Stimulated activated CD8-positive, alpha-beta memory T cell treated with anti-CD3 and anti-CD28 coated beads, Interleukin-15, amount 100 ng/mL, for 24 hours (primary cell): ENCODE results near the gene MLX.
"Not testable (repeated sequence)": the region's sequence is repeated elsewhere in the genome, so short reads cannot be mapped to it uniquely, and the experiment has no call there.

ENCODE experiments used
- DNase-seq: peaks from one replicate; pipeline ENCODE4 v3.0.0-alpha.2; 2020; ENCODE audit warnings: low read depth

The MLX gene

DNA sequence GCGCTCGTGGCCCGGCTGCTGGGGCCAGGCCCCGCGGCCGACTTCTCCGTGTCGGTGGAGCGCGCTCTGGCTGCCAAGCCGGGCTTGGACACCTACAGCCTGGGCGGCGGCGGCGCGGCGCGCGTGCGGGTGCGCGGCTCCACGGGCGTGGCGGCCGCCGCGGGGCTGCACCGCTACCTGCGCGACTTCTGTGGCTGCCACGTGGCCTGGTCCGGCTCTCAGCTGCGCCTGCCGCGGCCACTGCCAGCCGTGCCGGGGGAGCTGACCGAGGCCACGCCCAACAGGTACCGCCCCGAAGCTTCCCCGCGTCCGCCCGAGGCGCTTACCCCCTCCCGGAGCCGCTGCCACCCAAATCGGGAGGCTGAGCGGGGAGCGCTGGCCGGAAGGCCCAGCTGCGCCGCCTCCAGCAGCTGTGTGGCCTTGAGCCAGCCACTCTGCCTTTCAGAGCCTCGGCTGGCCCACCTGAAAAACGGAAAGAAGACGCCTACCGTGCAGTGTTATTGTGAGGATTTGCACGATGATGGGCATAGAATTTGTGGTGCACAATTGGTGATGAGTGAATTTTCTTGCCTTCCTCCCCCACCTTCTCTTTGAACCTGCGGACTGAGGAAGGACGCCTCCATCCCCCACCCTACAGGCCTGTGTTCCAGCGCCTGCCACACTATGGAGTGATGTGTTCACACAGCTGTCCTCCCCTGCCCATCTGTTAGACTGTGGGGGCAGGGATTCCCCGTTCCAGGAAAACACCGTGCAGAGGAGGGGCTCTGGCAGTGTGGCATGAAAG, 30.3 kb upstream of the MLX start:
- peak; percentile 38 for DNase-seq

DNA sequence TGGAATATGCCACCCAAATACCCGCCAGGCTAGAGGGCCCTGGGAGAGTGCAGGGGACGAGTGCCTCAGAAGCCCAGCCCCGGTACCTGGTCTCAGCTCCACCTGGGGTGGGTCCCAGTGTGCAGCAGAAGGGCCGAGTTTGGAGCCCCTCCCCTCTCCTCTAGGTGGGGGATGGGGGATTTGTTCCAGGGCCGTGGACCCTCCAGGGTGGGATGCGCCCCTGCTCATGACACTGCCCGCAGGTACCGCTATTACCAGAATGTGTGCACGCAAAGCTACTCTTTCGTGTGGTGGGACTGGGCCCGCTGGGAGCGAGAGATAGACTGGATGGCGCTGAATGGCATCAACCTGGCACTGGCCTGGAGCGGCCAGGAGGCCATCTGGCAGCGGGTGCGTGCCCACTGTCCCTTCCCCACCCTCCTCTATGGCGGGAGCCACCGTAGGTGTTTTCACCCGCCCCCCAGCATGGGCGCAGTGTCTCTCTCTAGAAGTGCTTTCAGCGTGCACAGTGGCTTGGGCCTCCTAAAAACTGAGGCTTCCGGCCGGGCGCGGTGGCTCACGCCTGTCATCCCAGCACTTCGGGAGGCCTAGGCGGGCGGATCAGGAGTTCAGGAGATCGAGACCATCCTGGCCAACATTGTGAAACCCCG, 29.6 kb upstream of the MLX start:
- no peak for DNase-seq

- no peak for DNase-seq
Observed at GRCh38 chr17:42537826-42538451, 29.0 kb upstream of the MLX start.

DNA sequence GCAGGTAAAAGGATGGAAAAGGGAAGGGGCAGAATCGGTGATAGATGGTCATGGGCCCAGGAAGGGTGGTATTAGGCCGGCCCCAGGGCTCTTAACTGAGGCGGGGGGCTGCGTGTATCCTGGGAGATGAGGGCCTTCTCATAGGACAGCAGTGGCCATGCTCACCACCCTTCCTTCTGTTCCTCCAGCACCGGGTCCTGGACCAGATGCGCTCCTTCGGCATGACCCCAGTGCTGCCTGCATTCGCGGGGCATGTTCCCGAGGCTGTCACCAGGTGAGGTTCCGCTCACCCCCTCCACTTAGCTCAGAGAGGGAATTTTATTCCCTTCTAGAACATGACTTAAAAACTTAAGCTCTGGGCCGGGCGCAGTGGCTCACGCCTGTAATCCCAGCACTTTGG, 28.4 kb upstream of the MLX start:
- no peak for DNase-seq

DNA sequence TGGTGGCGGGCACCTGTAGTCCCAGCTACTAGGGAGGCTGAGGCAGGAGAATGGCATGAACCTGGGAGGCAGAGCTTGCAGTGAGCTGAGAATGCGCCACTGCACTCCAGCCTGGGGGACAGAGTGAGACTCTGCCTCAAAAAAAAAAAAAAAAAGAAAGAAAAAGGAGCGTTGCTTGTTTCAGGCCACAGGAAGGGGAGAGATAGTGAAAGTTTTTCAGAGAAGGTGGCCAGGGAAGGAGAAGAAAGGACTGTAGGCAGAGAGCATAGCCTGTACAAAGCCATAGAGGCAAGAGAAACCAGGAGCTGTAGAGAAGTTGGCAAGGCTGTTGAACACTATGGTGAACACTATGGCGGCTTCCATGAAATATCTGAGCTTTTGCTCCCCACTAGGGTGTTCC, 26.3 kb upstream of the MLX start:
- DNase-seq, result not testable (repeated sequence)

GRCh38 chr17:42541041-42541833, 25.7 kb upstream of the MLX start:
- DNase-seq, result no peak

GRCh38 chr17:42543190-42544079, 23.5 kb upstream of the MLX start:
- DNase-seq, result no peak

DNA sequence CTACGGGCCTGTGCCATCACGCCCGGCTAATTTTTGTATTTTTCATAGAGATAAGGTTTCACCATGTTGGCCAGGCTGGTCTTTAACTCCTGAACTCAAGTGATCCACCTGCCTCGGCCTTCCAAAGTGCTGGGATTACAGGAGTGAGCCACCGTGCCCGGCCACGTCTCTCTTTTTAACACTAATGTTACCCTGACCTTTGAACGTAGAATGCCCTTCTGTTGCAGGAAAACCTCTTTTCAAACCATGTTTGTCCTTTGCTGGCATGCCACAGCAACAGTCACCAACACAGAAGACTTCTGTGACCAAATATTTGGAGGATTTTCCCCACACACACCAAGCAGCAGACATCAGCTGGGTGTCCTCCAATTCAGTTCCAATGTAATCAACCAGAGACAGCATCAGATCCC, 22.0 kb upstream of the MLX start:
- DNase-seq, result no peak

DNA sequence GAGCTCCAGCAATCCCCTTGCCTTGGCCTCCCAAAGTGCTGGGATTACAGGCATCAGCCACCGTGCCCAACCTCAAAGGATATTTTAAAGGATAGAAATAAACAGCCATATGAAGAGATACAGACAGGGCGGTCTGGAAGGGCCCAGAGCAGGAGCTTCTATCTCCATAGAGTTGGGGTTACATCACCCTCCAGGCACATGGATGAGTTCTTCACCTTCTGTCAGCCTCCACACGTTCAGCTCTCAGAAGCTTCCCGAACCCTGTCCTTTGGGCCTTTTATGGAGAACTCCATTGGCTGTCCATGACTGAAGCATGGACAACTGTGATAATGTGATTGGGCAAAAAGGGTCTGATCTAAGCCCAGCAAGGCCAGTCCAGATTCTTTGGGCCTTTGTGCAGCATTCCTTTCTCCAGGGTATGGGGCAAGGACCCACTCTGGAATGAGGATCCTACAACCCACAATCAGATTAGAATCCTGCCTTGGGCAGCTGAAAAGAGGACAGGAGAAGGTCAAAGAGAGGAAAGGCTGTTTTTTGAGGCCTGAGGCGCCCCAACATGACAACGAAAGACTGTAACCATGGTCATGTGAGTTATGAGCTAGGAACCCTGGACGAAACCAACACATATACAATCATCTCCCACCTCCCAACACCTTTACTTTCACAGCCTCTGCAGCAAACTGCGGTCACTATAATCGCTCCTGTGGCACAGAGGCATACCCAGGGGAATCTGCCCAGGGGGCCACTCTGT, 21.0 kb upstream of the MLX start:
- DNase-seq, result not testable (repeated sequence)

DNA sequence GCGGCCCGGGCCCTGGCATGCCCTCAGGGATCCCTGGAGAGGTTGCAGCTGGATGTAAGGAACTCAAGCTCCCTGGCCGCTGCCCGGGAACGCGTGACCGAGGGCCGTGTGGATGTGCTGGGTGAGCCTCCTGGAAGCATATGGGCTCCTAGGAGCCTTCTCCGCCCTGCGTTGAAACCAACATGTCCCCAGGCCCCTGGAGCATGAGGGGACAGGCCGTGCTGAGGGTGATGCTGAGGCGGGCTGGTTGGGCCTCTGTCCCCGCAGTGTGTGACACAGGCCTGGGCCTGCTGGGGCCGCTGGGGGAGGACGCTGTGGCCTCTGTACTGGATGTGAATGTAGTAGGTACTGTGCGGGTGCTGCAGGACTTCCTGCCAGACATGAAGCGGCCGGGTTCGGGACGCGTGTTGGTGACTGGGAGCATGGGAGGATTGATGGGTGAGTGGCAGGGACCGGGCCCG, 19.9 kb upstream of the MLX start:
- no peak for DNase-seq

- no peak for DNase-seq
Observed at GRCh38 chr17:42547698-42548069, 19.2 kb upstream of the MLX start.

- DNase-seq, result peak; percentile 41
Observed at GRCh38 chr17:42548070-42548837, 18.6 kb upstream of the MLX start.

DNA sequence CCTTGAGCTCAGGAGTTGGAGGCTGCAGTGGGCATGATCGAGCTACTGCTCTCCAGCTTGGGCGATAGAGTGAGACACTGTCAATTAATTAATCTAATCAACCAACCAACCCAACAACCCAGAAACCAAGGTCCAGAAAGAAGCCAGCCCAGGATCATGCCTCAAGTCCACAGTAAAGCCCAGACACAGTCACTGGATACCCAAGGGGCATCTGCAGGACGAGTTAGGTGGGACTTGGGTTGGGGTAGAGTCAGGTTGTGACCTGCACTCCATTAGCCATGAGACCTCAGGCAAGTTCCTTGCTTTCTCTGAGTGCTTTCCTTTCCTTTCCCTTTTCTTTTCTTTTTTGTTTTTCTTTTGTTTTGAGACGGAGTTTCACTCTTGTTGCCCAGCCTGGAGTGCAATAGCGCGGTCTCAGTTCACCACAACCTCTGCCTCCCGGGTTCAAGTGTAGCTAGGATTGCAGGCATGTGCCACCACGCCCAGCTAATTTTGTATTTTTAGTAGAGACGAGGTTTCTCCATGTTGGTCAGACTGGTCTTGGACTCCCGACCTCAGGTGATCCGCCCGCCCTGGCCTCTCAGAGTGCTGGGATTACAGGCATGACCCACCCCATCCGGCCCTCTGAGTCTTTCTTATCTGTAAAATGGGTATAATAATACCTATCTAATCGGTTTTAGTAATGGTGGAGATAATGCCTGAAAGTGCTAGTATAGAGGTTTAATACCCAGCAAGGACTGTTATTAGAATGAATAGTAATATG, 17.7 kb upstream of the MLX start:
- DNase-seq, result no peak

- not testable (repeated sequence) for DNase-seq
Observed at GRCh38 chr17:42552736-42553135, 14.2 kb upstream of the MLX start, which contains the start of gene HSD17B1. Gene HSD17B1, plus strand, starts transcription at chr17:42552923. Its CDS starts 11 bp downstream, at chr17:42552934.

DNA sequence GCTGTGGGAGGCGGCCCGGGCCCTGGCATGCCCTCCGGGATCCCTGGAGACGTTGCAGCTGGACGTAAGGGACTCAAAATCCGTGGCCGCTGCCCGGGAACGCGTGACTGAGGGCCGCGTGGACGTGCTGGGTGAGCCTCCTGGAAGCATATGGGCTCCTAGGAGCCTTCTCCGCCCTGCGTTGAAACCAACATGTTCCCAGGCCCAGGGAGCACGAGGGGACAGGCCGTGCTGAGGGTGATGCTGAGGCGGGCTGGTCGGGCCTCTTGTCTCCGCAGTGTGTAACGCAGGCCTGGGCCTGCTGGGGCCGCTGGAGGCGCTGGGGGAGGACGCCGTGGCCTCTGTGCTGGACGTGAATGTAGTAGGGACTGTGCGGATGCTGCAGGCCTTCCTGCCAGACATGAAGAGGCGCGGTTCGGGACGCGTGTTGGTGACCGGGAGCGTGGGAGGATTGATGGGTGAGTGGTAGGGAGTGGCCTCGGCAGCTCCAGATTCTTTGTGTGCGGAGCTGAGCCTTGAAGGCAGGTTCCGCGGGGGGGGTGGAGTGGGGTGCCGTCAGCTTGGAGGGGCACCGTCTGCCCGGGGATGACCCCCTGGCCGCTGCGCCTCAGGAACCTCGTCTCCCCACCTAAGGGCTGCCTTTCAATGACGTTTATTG, 13.6 kb upstream of the MLX start:
- no peak for DNase-seq

GRCh38 chr17:42553866-42554249, 13.0 kb upstream of the MLX start:
- no peak for DNase-seq

DNA sequence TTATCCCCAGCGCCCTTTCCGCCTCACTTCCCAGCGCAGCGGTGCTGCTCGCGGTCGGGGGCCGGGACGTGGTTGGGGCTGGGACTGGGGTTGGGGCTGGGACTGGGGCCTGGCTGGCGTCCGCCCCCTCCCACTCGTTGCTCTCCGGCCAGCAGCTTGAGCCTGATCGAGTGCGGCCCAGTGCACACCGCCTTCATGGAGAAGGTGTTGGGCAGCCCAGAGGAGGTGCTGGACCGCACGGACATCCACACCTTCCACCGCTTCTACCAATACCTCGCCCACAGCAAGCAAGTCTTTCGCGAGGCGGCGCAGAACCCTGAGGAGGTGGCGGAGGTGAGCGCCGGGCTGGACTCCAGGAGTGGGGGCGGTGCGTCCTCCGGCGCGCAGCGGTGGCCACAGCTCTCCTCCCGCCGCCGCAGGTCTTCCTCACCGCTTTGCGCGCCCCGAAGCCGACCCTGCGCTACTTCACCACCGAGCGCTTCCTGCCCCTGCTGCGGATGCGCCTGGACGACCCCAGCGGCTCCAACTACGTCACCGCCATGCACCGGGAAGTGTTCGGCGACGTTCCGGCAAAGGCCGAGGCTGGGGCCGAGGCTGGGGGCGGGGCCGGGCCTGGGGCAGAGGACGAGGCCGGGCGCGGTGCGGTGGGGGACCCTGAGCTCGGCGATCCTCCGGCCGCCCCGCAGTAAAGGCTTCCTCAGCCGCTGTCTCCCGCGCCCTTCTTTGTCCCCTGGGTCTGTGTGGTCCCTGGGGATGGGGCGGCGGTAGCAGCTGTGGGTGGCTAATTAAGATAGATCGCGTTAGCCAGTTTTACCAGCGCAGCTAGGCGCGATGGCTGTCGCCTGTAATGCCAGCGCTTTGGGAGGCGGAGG, 12.4 kb upstream of the MLX start:
- DNase-seq, result peak; percentile 55
